Measurements from ENCODE around the gene CD34. TPM values are rescaled to one million over a fixed set of nuclear protein-coding genes. Genes with fewer than 3 reads are reported as not detected.
A peak's percentile ranks its signal among the peaks of the same experiment; 100 is the strongest.

Gene CD34
- total RNA-seq, 2 experiments from 2014 or later, result 0.03 to 0.05 TPM

DNA sequence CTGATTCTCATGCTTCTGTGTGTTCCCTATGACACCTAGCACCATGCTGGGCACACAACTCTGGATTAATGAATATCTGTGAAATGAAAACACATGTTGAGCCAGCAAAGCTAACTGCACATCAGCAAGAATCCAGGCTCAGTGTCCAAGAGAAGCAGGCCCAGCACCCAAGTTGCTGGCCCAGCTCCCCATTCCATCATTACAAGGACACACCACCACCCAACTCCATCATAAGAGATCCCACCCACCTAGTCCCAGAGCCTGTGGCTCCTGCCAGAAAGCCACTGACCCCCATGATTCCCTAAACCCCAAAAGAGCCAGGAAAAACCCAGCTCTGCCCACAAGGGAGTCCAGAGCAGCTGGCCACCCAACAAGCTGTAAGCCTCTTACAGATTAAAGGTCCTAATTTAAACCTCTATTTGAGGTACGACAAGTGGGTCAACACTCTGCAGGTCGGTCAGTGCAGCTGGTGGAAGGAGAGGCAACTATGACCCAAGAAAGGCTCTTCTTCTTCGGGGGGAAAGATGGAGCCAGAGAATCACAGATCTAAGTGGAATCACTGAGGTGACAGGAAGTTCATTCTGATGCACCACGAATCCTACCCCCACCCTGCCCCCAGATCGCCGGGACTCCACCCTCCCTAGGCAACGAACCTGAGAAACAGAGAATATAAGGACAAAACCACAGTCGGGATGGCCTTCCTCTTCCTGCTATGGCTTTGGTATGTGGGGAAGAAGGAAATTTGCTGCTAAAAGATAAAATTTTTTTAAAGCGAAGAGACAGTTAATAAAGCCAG lies 58.2 kb downstream of the CD34 start:
- Mint-ChIP-seq H3K27ac (no peak overlapping the region), H3K9me3 (no peaks in the 10 kb centered on the region), H3K36me3 (ENCODE audit: low read depth) (peaks cover 67% of the 10 kb centered on the region), H3K4me1 (peaks cover 76% of the 10 kb centered on the region), H3K27me3 (no peaks in the 10 kb centered on the region), H3K4me3 (no peak overlapping the region)
- DNase-seq, result no peak
- ChIA-PET POLR2A (interaction anchor here (0.9 to 2.4 kb wide), 3 partner anchors 9 to 11 kb away, joined by 3 to 11 read pairs (median 3); no protein-coding TSS in a partner anchor), CTCF (interaction anchor here (0.8 to 1.3 kb wide), 2 partner anchors 12 to 23 kb away, joined by 3 read pairs; no protein-coding TSS in a partner anchor)

DNA sequence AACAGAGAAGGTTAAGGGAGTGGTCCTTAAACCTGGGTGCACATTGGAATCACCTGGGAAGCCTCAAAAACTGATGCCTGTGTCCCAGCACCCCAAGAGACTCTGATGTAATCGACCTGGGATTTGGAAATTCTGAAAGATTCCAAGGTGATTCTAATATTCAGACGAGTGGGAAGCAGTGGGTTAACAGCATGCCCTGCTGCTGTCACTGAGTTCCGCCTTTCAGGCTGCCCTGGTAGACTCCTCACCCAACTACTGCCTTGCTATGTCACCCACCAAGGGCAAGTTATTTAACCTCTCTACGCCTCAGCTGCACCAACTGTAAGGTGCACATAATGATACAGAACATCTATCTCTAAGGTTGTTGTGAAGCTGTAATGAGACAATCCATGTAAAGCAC lies 59.2 kb downstream of the CD34 start:
- H3K27ac Mint-ChIP-seq, result no peak overlapping the region
- H3K4me1 Mint-ChIP-seq, result peaks cover 74% of the 10 kb centered on the region
- ChIA-PET POLR2A (interaction anchor here (2.4 kb wide), 1 partner anchor 10 kb away, joined by 11 read pairs; no protein-coding TSS in a partner anchor), CTCF (interaction anchor here (0.8 to 5.0 kb wide), 2 partner anchors 13 to 18 kb away, joined by 3 to 18 read pairs; no protein-coding TSS in a partner anchor)
- H3K27me3 Mint-ChIP-seq, result no peaks in the 10 kb centered on the region
- H3K9me3 Mint-ChIP-seq, result no peaks in the 10 kb centered on the region
- H3K36me3 Mint-ChIP-seq (ENCODE audit: low read depth), result peaks cover 60% of the 10 kb centered on the region
- no peak overlapping the region for H3K4me3 Mint-ChIP-seq
- no peak for DNase-seq

DNA sequence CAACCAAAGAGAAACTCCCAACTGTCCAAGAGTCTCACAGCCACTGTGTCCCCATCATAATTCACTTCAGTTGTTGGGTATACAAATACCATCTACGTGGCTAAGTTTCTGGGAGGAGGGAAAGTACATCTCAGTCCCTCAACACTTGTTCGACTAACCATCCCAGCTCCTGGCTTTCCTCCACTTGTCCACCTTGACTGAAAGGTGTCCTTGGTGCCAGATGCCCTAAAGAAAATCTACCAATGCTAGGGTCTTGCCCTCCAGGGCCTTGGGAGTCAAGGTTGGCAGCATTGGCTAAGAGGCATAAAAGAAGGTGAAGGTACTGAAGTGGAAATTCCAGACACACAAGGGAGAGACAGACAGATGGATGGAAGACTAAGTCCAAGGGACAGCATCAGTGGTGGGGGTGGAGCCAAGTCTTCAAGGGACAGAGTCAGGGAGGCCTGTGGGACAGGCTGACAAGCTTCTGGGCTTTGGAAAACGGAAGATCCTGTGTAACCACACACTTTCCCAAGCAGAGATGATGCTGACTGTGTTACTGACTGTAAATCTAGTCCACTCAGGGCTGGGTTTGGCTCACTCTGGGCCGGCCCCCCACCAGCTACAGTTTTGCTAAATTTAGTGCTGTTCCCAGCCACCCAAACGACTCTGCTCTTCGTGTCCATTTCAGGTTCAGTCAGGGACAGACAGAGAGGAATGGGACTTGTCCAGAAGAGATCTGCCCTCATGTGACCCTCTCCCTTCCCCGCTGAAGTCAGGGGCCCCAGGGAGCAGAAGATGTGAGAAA lies 60.1 kb downstream of the CD34 start:
- no peaks in the 10 kb centered on the region for H3K9me3 Mint-ChIP-seq
- H3K27me3 Mint-ChIP-seq, result no peaks in the 10 kb centered on the region
- ChIA-PET CTCF (interaction anchor here (0.6 to 5.0 kb wide), 4 partner anchors 18 to 112 kb away, joined by 4 to 18 read pairs (median 4); no protein-coding TSS in a partner anchor), POLR2A (interaction anchor here (1.1 kb wide), 1 partner anchor 21 kb away, joined by 3 read pairs; no protein-coding TSS in a partner anchor)
- H3K27ac Mint-ChIP-seq, result peak overlapping the region; percentile 44
- H3K4me1 Mint-ChIP-seq, result peaks cover 65% of the 10 kb centered on the region
- DNase-seq, result no peak
- H3K36me3 Mint-ChIP-seq (ENCODE audit: low read depth), result peaks cover 53% of the 10 kb centered on the region
- no peak overlapping the region for H3K4me3 Mint-ChIP-seq

DNA sequence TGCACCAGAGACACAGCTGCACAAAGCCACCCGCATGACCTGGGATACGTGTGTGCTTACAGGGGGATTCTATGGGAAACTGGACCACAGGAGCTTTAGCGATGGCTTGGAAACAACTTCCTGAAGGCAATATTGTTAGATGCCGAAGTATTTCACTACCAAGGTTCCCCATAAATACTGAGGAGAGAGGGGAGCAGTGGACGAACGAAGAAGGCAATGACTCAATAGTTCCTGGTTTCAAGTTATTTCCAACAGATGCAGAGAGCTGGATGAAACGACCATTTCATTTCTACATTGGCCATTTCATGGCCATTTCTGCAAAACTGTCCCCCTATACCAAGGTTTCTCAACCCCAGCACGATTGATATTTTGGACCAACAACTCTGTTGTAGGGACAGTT lies 61.3 kb downstream of the CD34 start:
- no peak for DNase-seq
- Mint-ChIP-seq H3K36me3 (ENCODE audit: low read depth) (peaks cover 55% of the 10 kb centered on the region), H3K27ac (no peak overlapping the region), H3K9me3 (no peaks in the 10 kb centered on the region), H3K4me3 (no peak overlapping the region), H3K4me1 (peaks cover 63% of the 10 kb centered on the region), H3K27me3 (no peaks in the 10 kb centered on the region)
- ChIA-PET POLR2A (interaction anchor here (1.0 to 1.3 kb wide), 3 partner anchors 12 to 20 kb away, joined by 3 to 4 read pairs (median 3); no protein-coding TSS in a partner anchor), CTCF (interaction anchor here (1.0 to 5.0 kb wide), 5 partner anchors 20 to 113 kb away, joined by 3 to 18 read pairs (median 4); no protein-coding TSS in a partner anchor)

DNA sequence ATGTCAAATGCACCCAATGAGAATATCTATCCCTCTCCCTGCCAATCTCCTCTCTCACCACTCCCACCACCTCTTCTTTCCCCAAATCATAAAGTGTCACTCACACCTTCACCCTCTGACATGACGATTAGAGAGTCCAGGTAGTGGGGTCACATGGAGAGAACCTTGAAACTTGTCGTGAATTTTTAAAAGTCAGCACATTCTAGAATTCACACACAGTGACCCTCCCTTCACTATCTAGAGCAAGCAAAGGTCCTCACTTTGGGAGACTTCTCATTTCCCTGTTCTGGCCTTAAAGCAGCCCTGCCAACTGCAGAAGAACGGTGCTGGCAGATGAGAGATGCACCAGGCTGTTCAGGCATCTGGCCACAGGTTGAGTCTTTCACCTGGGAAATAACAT lies 61.9 kb downstream of the CD34 start:
- POLR2A ChIA-PET, result interaction anchor here (1.0 to 1.8 kb wide), 3 partner anchors 13 to 93 kb away, joined by 3 to 4 read pairs (median 4); no protein-coding TSS in a partner anchor
- CTCF ChIA-PET, result interaction anchor here (1.0 to 5.0 kb wide), 5 partner anchors 19 to 39 kb away, joined by 3 to 18 read pairs (median 4); no protein-coding TSS in a partner anchor

DNA sequence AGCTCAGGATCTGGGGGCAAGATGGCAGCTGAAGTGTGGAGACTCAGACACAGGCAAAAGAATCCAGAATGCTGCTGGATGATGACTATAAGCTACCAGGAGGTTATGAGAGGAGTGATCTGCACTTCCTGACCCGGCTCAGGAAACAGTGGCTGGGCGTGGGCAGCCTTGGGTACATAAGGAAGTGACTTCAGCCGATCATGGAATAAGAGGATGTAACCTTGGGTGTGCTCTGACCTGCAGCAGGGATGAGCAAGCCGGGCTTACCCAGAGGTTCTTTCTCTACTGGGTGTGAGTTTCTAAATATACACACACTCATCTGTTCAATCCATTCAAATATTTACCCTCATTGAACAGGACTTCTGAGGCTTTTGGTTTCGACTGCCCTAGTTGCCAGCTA lies 62.7 kb downstream of the CD34 start:
- POLR2A ChIA-PET, result interaction anchor here (0.6 to 1.8 kb wide), 5 partner anchors 10 to 93 kb away, joined by 3 to 9 read pairs (median 4); no protein-coding TSS in a partner anchor
- H3K9me3 Mint-ChIP-seq, result no peaks in the 10 kb centered on the region
- peak overlapping the region; percentile 3 for H3K4me3 Mint-ChIP-seq
- peaks cover 54% of the 10 kb centered on the region for H3K4me1 Mint-ChIP-seq
- peak overlapping the region; percentile 70 for H3K27ac Mint-ChIP-seq
- peak; percentile 55 for DNase-seq
- peaks cover 67% of the 10 kb centered on the region for H3K36me3 Mint-ChIP-seq (ENCODE audit: low read depth)
- H3K27me3 Mint-ChIP-seq, result no peaks in the 10 kb centered on the region
- CTCF ChIA-PET, result interaction anchor here (0.9 to 5.0 kb wide), 5 partner anchors 19 to 40 kb away, joined by 3 to 18 read pairs (median 4); no protein-coding TSS in a partner anchor

More for the DNA sequence above, 61.9 kb downstream of the CD34 start:
- H3K9me3 Mint-ChIP-seq, result no peaks in the 10 kb centered on the region
- DNase-seq, result no peak
- no peak overlapping the region for H3K4me3 Mint-ChIP-seq
- H3K36me3 Mint-ChIP-seq (ENCODE audit: low read depth), result peaks cover 60% of the 10 kb centered on the region
- H3K27me3 Mint-ChIP-seq, result no peaks in the 10 kb centered on the region
- peak overlapping the region; percentile 57 for H3K27ac Mint-ChIP-seq
- H3K4me1 Mint-ChIP-seq, result peaks cover 61% of the 10 kb centered on the region

DNA sequence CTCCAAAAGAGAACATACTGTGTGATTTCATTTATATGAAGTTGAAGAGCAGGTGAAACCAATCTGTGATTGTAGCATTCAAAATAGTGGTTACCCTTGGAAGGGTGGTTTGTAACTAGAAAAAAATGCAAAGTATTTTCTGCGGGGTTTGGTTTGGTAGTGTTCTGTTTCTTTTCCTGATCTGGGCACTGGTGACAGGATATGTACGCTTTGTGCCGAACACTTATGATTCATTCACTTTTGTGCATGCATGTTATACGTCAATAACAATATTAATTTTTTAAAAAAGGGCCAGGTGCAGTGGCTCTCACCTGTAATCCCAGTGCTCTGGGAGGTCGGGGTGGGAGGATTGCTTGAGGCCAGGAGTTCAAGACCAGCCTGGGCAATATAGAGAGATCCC lies 63.8 kb downstream of the CD34 start:
- Mint-ChIP-seq H3K4me3 (no peak overlapping the region), H3K27me3 (no peaks in the 10 kb centered on the region), H3K4me1 (peaks cover 44% of the 10 kb centered on the region), H3K36me3 (ENCODE audit: low read depth) (peaks cover 58% of the 10 kb centered on the region), H3K27ac (no peak overlapping the region), H3K9me3 (no peaks in the 10 kb centered on the region)
- CTCF ChIA-PET, result interaction anchor here (0.9 to 5.0 kb wide), 3 partner anchors 18 to 38 kb away, joined by 4 to 18 read pairs (median 4); no protein-coding TSS in a partner anchor
- DNase-seq, result no peak
- POLR2A ChIA-PET, result interaction anchor here (1.3 to 1.6 kb wide), 2 partner anchors 21 to 28 kb away, joined by 3 to 9 read pairs; no protein-coding TSS in a partner anchor

DNA sequence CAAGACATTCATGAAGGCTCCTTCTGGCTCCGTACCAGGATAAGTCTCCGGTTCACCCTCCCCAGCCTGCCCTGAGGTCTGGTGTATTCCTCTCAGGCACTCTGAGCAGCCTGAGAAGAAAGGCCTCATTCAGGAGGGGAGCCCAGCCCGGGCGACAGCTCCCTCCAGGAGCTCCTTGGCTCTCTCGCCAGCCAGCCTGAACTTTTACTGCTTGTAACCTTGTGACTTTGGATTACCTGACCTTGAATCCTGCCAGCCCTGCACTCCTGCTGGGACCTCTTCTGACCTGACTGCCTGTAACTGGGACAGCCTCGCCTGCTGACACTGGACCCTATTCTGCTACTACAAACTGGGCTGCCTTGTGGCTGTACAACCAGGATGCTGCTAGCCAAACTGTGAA lies 65.8 kb downstream of the CD34 start:
- Mint-ChIP-seq H3K27me3 (no peaks in the 10 kb centered on the region), H3K4me3 (no peak overlapping the region), H3K4me1 (peaks cover 37% of the 10 kb centered on the region), H3K9me3 (no peaks in the 10 kb centered on the region), H3K36me3 (ENCODE audit: low read depth) (peaks cover 51% of the 10 kb centered on the region), H3K27ac (no peak overlapping the region)
- ChIA-PET CTCF (no interaction called here), POLR2A (no interaction called here)
- no peak for DNase-seq

DNA sequence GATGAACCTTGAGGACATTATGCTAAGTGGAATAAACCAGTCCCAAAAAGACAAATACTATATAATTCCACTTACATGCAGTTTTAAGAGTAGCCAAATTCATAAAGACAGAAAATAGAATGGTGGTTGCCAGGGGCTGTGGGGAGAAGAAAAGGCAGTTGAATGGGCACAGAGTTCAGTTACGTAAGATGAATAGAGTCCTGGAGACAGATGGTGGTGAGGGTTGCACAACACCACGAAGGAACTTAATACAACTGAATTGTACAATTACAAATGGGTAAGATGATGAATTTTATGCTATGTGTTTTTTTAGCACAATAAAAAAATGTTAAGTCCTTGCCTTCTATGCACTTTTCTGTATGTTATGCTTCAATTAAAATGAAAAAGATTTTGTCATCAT lies 66.6 kb downstream of the CD34 start:
- Mint-ChIP-seq H3K4me1 (peaks cover 35% of the 10 kb centered on the region), H3K36me3 (ENCODE audit: low read depth) (peaks cover 54% of the 10 kb centered on the region), H3K9me3 (no peaks in the 10 kb centered on the region), H3K4me3 (no peak overlapping the region), H3K27ac (no peak overlapping the region), H3K27me3 (no peaks in the 10 kb centered on the region)
- ChIA-PET CTCF (no interaction called here), POLR2A (no interaction called here)
- no peak for DNase-seq

DNA sequence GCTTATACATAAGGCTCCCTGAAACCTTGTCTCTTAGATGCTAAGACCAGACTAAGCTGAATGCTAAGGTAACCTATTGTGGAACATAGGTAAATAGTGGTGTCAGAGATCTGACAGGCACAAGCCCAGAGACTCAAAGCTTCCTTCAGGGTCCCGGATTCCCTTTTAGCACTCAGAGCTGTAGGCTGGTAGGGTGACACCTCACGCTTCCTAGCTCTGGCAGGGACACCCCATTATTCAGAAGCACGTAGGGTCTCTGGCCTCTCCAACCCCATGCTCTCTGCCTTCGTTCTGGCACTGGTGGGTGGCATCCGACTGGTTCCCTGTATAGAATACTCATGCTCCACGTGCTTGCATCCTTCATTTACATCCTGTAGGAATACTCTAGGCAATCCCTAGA lies 68.4 kb downstream of the CD34 start:
- Mint-ChIP-seq H3K9me3 (peaks cover 4% of the 10 kb centered on the region), H3K36me3 (ENCODE audit: low read depth) (peaks cover 55% of the 10 kb centered on the region), H3K4me3 (no peak overlapping the region), H3K27me3 (no peaks in the 10 kb centered on the region), H3K4me1 (peaks cover 36% of the 10 kb centered on the region), H3K27ac (no peak overlapping the region)
- DNase-seq, result no peak
- CTCF ChIA-PET, result interaction anchor here (1.0 to 1.8 kb wide), 2 partner anchors 26 to 42 kb away, joined by 4 to 11 read pairs; no protein-coding TSS in a partner anchor
- POLR2A ChIA-PET, result interaction anchor here (1.2 to 1.5 kb wide), 3 partner anchors 13 to 26 kb away, joined by 3 to 6 read pairs (median 3); no protein-coding TSS in a partner anchor

DNA sequence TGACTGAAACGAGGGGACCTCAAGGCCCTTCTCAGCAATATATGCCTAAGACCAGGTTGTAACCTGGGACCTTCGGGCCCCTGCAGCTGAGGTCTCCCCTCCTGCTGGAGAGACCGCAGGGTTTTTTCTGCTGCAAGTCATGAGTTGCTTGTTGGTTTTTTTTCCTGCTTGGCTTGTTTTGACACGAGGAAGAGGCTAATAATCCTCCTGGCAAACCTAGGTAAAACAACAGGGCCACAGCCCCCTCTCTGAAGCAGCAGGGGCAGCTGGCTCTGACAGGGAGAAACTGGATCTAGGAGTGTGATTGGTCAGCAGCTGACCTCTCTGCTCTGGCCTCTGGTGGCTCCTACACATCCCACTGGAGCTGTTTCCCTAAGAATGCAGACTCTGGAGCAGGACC lies 69.0 kb downstream of the CD34 start:
- ChIA-PET CTCF (interaction anchor here (1.8 kb wide), 1 partner anchor 27 kb away, joined by 11 read pairs; no protein-coding TSS in a partner anchor), POLR2A (interaction anchor here (1.1 to 1.5 kb wide), 5 partner anchors 11 to 27 kb away, joined by 3 to 4 read pairs (median 3); no protein-coding TSS in a partner anchor)
- Mint-ChIP-seq H3K9me3 (peaks cover 4% of the 10 kb centered on the region), H3K4me1 (peaks cover 38% of the 10 kb centered on the region), H3K36me3 (ENCODE audit: low read depth) (peaks cover 62% of the 10 kb centered on the region), H3K27me3 (no peaks in the 10 kb centered on the region), H3K4me3 (no peak overlapping the region), H3K27ac (no peak overlapping the region)
- no peak for DNase-seq

DNA sequence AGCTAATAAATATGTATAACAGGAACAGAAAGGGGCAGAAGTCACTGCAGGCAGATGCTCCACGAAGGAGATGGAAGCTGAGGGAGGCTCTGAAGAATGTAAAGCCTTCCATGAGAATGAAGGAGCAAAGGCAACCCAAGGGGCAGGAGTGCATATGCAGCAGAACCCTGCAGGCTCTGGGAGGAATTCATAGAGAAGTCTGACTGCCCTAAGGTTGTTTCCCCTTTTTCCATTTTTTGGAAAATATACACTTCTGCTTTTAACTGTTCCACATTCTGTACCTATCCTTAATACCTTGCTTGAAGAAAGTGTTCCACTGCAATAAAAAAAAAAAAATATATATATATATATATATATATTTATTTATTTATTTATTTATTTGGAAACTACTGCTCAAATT lies 69.6 kb downstream of the CD34 start:
- no peaks in the 10 kb centered on the region for H3K27me3 Mint-ChIP-seq
- DNase-seq, result no peak
- no peak overlapping the region for H3K4me3 Mint-ChIP-seq
- H3K4me1 Mint-ChIP-seq, result peaks cover 37% of the 10 kb centered on the region
- H3K9me3 Mint-ChIP-seq, result peaks cover 4% of the 10 kb centered on the region
- ChIA-PET POLR2A (interaction anchor here (1.1 to 1.5 kb wide), 4 partner anchors 11 to 20 kb away, joined by 3 to 4 read pairs (median 4); no protein-coding TSS in a partner anchor), CTCF (no interaction called here)
- peaks cover 66% of the 10 kb centered on the region for H3K36me3 Mint-ChIP-seq (ENCODE audit: low read depth)
- no peak overlapping the region for H3K27ac Mint-ChIP-seq
